Fibroblast of villous mesenchyme (primary cell): Measurements from ENCODE around the gene TRABD2A. TPM values are rescaled to one million over a fixed set of nuclear protein-coding genes. Genes with fewer than 3 reads are reported as not detected.
"Not testable (repeated sequence)": the region's sequence is repeated elsewhere in the genome, so short reads cannot be mapped to it uniquely, and the experiment has no call there.

ENCODE experiments used
- DNase-seq: peaks from one replicate; pipeline ENCODE4 v3.0.0-alpha.2; 2010; ENCODE audit warnings: low read depth
- H3K4me3 ChIP-seq: 2 replicates; pipeline ENCODE4 v1.5.1; 2011; ENCODE audit warnings: low read depth, mild to moderate bottlenecking, low read length
- total RNA-seq: library from RNA; depleted of rRNA; stranded (reverse); fragments of >200 nt; gene quantifications from 2 replicates; pipeline ENCODE4 v1.2.3, GENCODE V29; 2012
- TF ChIP-seq, protein P1 (sequence below): IDR thresholded peaks from 2 replicates; pipeline ENCODE4 v1.5.1; 2012; ENCODE audit warnings: low read depth, mild to moderate bottlenecking, low read length; ENCODE audit not compliant: insufficient read depth

The TRABD2A gene
- total RNA-seq, 1 donor: 1.7 TPM

DNA sequence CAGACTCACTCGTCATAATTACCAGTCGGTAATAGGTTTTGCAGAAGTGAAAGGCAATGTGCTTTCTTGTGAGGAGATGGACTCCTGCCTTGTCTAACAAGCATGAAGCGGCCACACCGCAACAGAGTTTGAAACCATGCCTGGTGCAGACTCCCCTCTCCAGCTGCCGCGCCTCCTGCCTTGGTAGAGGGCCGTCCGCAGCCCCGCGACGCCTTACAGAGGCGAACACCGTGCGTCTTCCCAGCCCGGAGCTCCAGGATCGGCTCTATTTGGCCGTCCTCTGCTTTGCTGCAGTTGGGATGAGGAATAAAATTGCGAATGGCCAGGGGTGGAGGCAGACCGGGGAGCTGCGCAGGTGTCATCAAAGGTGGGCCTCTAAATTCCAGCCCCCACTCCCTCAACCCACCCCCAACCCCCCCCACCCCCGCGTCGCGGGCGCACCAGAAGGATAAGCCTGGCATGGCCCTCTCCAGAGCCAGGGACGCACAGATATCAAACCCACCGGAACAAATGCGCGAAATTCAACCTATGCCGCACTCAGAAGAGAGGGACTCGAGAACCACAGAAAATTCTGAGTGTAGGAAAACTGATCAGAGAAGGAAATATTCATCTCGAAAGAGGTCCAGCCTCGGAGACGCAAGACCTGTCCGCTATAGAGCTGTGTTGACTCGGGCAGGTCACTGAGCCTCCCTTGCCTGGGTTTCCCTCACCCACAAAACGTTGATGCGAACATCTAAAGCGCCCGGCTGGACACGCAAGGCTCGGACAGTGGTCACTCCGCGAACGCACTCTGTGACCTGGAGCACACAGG lies 1.1 kb downstream of the TRABD2A start:
- H3K4me3 ChIP-seq: peak overlapping the region; percentile 15
- no peak for DNase-seq
- TF ChIP-seq, protein P1, sequence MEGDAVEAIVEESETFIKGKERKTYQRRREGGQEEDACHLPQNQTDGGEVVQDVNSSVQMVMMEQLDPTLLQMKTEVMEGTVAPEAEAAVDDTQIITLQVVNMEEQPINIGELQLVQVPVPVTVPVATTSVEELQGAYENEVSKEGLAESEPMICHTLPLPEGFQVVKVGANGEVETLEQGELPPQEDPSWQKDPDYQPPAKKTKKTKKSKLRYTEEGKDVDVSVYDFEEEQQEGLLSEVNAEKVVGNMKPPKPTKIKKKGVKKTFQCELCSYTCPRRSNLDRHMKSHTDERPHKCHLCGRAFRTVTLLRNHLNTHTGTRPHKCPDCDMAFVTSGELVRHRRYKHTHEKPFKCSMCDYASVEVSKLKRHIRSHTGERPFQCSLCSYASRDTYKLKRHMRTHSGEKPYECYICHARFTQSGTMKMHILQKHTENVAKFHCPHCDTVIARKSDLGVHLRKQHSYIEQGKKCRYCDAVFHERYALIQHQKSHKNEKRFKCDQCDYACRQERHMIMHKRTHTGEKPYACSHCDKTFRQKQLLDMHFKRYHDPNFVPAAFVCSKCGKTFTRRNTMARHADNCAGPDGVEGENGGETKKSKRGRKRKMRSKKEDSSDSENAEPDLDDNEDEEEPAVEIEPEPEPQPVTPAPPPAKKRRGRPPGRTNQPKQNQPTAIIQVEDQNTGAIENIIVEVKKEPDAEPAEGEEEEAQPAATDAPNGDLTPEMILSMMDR: no peak

DNA sequence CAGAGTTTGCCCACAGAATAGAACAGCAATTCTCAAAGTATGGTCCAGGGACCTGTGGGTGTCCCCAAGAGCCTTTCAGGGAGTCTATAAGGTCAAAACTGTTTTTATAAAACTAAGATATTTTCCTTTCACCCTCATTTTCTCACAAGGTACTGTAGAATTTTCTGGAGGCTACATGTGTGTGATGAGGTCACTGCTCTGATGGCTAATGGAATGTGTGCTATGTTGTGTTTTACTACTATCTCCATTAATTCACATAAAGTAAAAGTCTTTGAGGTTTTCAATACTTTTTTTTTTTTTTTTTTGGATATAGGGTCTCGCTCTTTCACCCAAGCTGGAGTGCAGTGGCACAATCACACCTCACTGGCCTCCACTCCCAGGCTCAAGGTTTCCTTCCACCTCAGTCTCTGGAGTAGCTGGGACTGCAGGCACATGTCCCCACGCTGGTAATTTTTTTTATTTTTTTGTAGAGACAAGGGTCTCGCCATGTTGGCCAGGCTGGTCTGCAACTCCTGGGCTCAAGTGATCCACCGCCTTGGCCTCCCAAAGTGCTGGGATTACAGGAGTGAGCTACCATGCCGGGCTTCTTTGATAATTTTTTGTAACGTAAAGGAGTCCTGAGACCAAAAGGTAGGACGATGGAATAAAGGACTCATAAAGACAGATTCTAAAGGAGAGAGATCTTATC lies 1.8 kb downstream of the TRABD2A start:
- no peak overlapping the region for H3K4me3 ChIP-seq
- DNase-seq: no peak
- TF ChIP-seq, protein P1: no peak

DNA sequence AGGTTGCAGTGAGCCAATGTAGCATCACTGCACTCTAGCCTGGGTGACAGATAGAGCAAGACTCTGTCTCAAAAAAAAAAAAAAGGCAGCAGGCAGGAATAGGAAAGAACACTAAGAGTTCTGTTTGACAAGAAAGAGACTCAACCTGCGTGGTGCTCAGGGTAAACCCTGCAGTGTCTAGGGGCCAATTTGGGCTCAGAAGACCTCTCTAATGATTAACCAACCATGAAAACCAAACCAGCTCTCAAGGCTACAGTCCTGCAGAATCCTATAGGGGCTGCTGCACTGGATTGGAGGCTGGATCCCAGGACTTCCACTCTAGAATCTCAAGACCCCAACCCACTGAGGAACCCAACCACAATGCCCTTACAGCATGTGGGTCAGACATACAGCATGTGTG lies 2.4 kb downstream of the TRABD2A start:
- TF ChIP-seq, protein P1: no peak
- H3K4me3 ChIP-seq: no peak overlapping the region
- no peak for DNase-seq

DNA sequence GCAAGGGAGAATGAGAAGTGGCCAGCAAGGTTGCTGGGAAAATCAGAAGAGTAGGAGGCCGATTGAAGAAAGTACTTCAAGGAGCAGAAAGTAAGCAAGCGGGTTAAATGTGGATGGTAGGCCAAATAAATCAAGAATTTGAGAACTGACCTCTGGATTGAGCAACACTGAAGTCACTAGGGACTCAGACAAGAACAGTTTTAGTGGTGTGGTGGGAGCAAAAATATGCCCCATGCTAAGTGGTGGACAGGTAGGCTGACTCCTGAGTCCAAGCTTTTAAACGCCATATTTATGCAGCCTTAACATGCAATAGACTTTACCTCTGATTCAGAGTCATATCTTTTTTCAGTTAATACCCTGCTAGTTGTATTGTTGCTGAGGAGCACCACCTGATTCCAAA lies 4.5 kb downstream of the TRABD2A start:
- TF ChIP-seq, protein P1: no peak
- no peak overlapping the region for H3K4me3 ChIP-seq
- no peak for DNase-seq

DNA sequence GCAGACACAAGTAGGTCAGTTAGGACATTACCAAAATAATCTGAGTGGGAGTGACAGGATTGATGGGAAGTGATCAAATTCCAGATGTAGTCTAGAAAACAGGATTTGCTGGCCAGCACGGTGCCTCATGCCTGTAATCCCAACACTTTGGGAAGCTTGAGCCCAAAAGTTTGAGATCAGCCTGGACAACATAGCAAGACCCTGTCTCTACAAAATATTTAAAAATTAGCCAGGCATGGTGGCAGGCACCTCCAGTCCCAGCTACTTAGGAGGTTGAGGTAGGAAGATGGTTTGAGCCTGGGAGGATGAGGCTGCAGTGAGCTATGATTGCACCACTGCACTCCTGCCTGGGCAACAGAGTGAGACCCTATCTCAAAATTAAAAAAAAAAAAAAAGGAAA lies 5.3 kb downstream of the TRABD2A start:
- DNase-seq, H3K4me3 ChIP-seq: not testable (repeated sequence)

DNA sequence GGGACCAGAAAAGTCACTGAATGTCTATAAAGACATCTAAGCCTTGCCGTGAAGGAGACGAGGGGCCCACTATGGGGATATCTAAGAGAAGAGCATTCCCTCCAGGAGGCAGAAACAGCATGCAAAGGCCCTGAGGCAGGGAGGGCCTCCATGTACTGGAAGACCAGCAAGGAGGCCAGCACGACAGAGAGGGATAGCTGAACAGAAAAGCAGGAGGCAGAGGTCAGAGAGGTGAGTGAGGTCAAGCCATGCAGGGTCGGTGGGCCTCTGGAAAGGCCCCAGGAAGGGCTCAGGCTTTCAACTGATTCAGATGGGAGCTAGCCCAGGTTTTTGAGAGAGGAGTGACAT lies 5.7 kb downstream of the TRABD2A start:
- DNase-seq: no peak
- TF ChIP-seq, protein P1: no peak
- H3K4me3 ChIP-seq: no peak overlapping the region

DNA sequence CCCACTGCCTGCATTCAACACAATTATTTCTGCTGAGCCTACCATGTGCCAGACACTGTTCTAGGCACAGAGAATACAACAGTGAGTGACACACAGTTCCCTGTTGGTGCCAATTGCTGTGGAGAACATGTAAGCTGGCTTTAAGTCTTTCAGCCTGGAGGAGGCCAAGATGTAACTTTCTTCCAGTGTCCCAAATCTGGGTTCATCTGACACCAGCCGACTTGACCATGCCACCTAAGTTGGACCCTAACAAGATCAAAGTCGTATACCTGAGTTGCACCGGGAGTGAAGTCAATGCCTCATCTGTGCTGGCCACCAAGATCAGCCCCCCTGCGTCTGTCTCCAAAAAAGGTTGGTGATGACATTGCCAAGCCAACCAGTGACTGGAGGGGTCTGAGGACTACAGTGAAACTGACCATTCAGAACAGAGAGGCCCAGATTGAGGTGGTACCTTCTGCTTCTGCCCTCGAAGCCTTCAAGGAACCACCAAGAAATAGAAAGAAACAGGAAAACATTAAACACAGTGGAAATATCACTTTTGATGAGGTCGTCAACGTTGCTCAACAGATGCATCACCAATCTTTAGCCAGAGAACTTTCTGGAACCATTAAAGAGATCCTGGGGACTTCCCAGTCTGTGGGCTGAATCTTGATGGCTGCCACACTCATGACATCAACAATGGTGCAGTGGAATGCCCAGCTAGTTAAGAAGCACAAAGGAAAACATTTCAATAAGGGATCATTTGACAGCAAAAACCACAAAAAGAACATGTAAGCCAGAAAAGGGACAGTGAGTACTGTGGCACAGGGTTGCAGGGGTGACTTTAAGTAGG lies 6.3 kb downstream of the TRABD2A start:
- DNase-seq: no peak
- TF ChIP-seq, protein P1: no peak
- H3K4me3 ChIP-seq: no peak overlapping the region
